Measurements from ENCODE around the gene CMPK1. TPM values are rescaled to one million over a fixed set of nuclear protein-coding genes. Genes with fewer than 3 reads are reported as not detected.
A peak's percentile ranks its signal among the peaks of the same experiment; 100 is the strongest.

CMPK1 gene
- total RNA-seq, 1 experiment from 2014 or later: 119 TPM

DNA sequence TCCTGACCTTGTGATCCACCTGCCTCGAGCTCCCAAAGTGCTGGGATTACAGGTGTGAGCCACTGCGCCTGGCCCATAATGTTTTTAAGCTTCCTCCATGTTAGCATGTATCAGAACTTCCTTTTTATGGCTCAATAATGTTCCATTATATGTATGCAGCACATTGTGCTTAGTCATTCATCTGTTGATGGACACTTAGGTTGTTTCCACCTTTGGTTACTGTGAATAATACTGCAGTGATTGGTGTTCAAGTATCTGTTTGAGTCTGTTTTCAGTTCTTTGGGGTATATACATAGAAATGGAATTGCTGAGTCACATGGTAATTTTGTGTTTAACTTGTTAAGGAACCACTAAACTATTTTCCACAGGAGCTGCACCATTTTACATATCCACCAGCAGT, 17.7 kb downstream of the CMPK1 start:
- Histone ChIP-seq H3K27me3 (ENCODE audit: insufficient read depth, low read depth) (no peaks in the 10 kb centered on the region), H3K4me3 (no peak overlapping the region), H3K4me2 (no peak overlapping the region), H3K4me1 (replicated peaks; ENCODE audit: insufficient read depth) (0 out of 2 replicates have a peak, but pooled peaks cover 4% of the 10 kb centered on the region), H2AFZ (no peak overlapping the region), H3K36me3 (ENCODE audit: low read depth) (no peaks in the 10 kb centered on the region), H3K9me2 (ENCODE audit: insufficient read depth) (no peaks in the 10 kb centered on the region), H3K27ac (peak overlapping the region; percentile 52), H3F3A (ENCODE audit: insufficient read depth, low read depth) (no peaks in the 10 kb centered on the region), H3K79me2 (ENCODE audit: low read depth) (peaks cover 55% of the 10 kb centered on the region), H4K20me1 (ENCODE audit: insufficient read depth) (no peaks in the 10 kb centered on the region), H3K9me3 (ENCODE audit: insufficient read depth, low read depth) (no peaks in the 10 kb centered on the region)
- ChIA-PET CTCF (no interaction called here), POLR2A (ENCODE audit: unreplicated experiment) (no interaction called here)
- DNase-seq: no peak
- no TSS peak for BruUV-seq (replicated peaks)
- TF ChIP-seq EZH2 (IDR thresholded peaks at IDR 0.05; ENCODE audit: low read depth) (no peak), CTCF (conservative IDR thresholded peaks at IDR 0.05) (no peak)
- intact Hi-C loops (cut with micrococcal nuclease; ENCODE audit: unreplicated experiment): no loop called here

DNA sequence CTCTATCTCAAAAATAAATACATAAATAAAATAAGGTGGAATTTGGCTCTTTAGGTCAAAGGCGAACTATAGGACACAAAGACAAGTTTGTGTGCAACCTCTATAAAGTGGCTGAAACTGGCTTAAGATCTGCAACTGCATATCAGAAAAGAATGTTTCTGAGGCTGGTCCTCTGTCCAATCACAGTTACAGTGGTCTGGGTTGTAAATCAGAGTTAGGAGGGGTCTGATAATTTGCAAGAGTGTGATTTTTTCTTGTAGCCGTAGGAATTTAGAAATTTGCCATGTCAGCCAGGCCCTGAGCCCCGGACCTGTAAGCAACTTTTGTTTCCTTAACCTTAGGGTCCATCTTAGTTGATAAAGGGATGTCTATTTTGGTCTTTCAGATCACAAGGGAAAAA, 27.8 kb downstream of the CMPK1 start:
- CTCF ChIA-PET: no interaction called here
- Histone ChIP-seq H3K79me2 (ENCODE audit: low read depth) (peaks cover 53% of the 10 kb centered on the region), H4K20me1 (ENCODE audit: insufficient read depth) (peaks cover 21% of the 10 kb centered on the region), H3K4me1 (replicated peaks; ENCODE audit: insufficient read depth) (no peaks in the 10 kb centered on the region), H3K9me3 (ENCODE audit: insufficient read depth, low read depth) (no peaks in the 10 kb centered on the region), H3K27me3 (ENCODE audit: insufficient read depth, low read depth) (no peaks in the 10 kb centered on the region), H3F3A (ENCODE audit: insufficient read depth, low read depth) (peaks cover 7% of the 10 kb centered on the region; the same call in 1 of the 2 replicates), H3K4me2 (no peak overlapping the region), H3K4me3 (no peak overlapping the region), H2AFZ (no peak overlapping the region), H3K36me3 (ENCODE audit: low read depth) (no peaks in the 10 kb centered on the region), H3K9me2 (ENCODE audit: insufficient read depth) (no peaks in the 10 kb centered on the region), H3K27ac (no peak overlapping the region)
- DNase-seq: no peak
- intact Hi-C loops (cut with micrococcal nuclease; ENCODE audit: unreplicated experiment): no loop called here
- BruUV-seq (replicated peaks): no TSS peak
- TF ChIP-seq CTCF (conservative IDR thresholded peaks at IDR 0.05) (no peak), EZH2 (IDR thresholded peaks at IDR 0.05; ENCODE audit: low read depth) (no peak)
- POLR2A ChIA-PET (ENCODE audit: unreplicated experiment): no interaction called here

GRCh38 chr1:47362828-47363227, 29.2 kb downstream of the CMPK1 start:
- ChIA-PET CTCF (no interaction called here), POLR2A (ENCODE audit: unreplicated experiment) (interaction anchor here (0.6 kb wide), 1 partner anchor 28 kb away, joined by 4 read pairs; no protein-coding TSS in a partner anchor)
- intact Hi-C loops (cut with micrococcal nuclease; ENCODE audit: unreplicated experiment): no loop called here

More at GRCh38 chr1:47362828-47363227, 29.2 kb downstream of the CMPK1 start:
- no TSS peak for BruUV-seq (replicated peaks)
- no peaks in the 10 kb centered on the region for H3K36me3 ChIP-seq (ENCODE audit: low read depth)
- H3K4me2 ChIP-seq: no peak overlapping the region
- no peak for TF ChIP-seq EZH2 (IDR thresholded peaks at IDR 0.05; ENCODE audit: low read depth)
- TF ChIP-seq CTCF (conservative IDR thresholded peaks at IDR 0.05): no peak
- no peak for DNase-seq
- no peak overlapping the region for H3K27ac ChIP-seq
- H3K4me3 ChIP-seq: no peak overlapping the region
- H3K4me1 ChIP-seq (replicated peaks; ENCODE audit: insufficient read depth): no peaks in the 10 kb centered on the region
- H4K20me1 ChIP-seq (ENCODE audit: insufficient read depth): peaks cover 21% of the 10 kb centered on the region
- H3K9me2 ChIP-seq (ENCODE audit: insufficient read depth): no peaks in the 10 kb centered on the region
- H3F3A ChIP-seq (ENCODE audit: insufficient read depth, low read depth): peaks cover 13% of the 10 kb centered on the region; the same call in 1 of the 2 replicates
- peaks cover 44% of the 10 kb centered on the region for H3K79me2 ChIP-seq (ENCODE audit: low read depth)
- no peak overlapping the region for H2AFZ ChIP-seq
- H3K27me3 ChIP-seq (ENCODE audit: insufficient read depth, low read depth): no peaks in the 10 kb centered on the region
- no peaks in the 10 kb centered on the region for H3K9me3 ChIP-seq (ENCODE audit: insufficient read depth, low read depth)

All from PC-9 (cell line).